GM12875 (cell line): ENCODE results near the gene IFNA17.
"Not testable (repeated sequence)": the region's sequence is repeated elsewhere in the genome, so short reads cannot be mapped to it uniquely, and the experiment has no call there.

Experiments
- H3K4me3 ChIP-seq: one replicate; pipeline ENCODE4 v1.5.1; 2011; ENCODE audit warnings: low read depth, low read length, control low read depth
- TF ChIP-seq, protein P1 (sequence below): IDR thresholded peaks from 2 replicates; pipeline ENCODE4 v1.5.1; 2011; ENCODE audit warnings: low read depth, mild to moderate bottlenecking, control low read depth, inconsistent platforms, low read length, moderate library complexity, borderline replicate concordance; ENCODE audit not compliant: insufficient read depth

IFNA17 gene

GRCh38 chr9:21194867-21195776 is 32.9 kb downstream of the IFNA17 start:
- TF ChIP-seq, protein P1, sequence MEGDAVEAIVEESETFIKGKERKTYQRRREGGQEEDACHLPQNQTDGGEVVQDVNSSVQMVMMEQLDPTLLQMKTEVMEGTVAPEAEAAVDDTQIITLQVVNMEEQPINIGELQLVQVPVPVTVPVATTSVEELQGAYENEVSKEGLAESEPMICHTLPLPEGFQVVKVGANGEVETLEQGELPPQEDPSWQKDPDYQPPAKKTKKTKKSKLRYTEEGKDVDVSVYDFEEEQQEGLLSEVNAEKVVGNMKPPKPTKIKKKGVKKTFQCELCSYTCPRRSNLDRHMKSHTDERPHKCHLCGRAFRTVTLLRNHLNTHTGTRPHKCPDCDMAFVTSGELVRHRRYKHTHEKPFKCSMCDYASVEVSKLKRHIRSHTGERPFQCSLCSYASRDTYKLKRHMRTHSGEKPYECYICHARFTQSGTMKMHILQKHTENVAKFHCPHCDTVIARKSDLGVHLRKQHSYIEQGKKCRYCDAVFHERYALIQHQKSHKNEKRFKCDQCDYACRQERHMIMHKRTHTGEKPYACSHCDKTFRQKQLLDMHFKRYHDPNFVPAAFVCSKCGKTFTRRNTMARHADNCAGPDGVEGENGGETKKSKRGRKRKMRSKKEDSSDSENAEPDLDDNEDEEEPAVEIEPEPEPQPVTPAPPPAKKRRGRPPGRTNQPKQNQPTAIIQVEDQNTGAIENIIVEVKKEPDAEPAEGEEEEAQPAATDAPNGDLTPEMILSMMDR = peak; percentile 58; the same call in 1 of the 2 replicates
- not testable (repeated sequence) for H3K4me3 ChIP-seq

- H3K4me3 ChIP-seq = not testable (repeated sequence)
Measured at GRCh38 chr9:21187487-21187886, 40.5 kb downstream of the IFNA17 start, which contains the start of gene IFNA4. TSS of gene IFNA4 (minus strand) at chr9:21187587. CDS start at chr9:21187531, 56 bp downstream.

DNA sequence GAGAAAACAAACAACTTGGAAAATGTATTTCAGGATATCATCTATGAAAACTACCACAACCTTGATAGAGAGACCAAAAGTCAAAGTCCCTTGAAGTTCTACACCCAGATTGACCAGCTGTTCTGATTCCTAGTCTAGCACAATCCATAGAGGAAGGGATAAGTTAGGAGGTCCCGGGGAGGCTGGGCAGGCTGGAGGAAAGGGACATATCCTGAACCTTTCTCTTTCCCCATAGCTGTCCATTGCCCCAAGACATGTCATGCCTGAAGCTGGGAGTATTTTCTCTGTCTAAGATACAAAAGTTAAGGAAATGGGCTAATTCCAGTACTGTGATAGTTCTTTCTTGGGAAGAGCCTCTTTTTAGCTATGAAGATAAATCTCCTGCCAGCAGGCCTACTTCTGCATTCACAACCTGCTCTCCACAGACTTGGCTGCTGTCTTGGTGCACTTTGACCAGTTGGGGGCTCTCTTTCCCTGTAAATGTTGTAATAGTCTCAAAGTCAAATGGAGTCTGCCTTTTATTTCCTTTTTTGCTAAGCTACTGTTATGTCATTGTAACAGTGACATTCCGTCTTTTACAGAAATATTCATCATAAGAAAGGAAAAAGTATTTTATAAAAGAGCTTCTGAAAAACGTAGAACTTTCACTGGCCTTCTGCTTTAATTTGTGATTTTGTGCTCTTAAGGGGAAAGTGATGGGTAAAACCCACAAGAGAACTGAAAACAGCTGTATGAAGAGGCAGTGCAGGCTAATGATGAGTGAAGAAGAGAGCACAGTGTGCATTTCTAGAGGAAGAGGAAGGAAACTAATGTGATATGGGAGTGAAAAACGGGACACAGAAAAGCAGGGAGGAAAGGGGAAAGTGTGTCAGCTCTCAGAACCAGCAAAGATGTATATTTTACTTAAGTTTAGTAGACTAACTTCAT is 44.9 kb downstream of the IFNA17 start:
- H3K4me3 ChIP-seq = not testable (repeated sequence)
- TF ChIP-seq, protein P1 = peak; percentile 50
